ENCODE measurements around the gene CCDC146.
"Not testable (repeated sequence)": the region's sequence is repeated elsewhere in the genome, so short reads cannot be mapped to it uniquely, and the experiment has no call there.

- TF ChIP-seq CTCF, EP300 (IDR thresholded peaks at IDR 0.05): not testable (repeated sequence)
Measured at GRCh38 chr7:77155601-77156377, 33.4 kb downstream of the CCDC146 start.

Measured in ovary (tissue), 3 donors.